Stimulated activated CD4-positive, alpha-beta T cell treated with anti-CD3 and anti-CD28 coated beads, Interleukin-12 subunit alpha, Interleukin-12 subunit beta, amount 100 ng/mL, for 48 hours (primary cell): ENCODE measurements around the gene SPNS2.
"Not testable (repeated sequence)": the region's sequence is repeated elsewhere in the genome, so short reads cannot be mapped to it uniquely, and the experiment has no call there.

Experiments used
- DNase-seq, 3 donors: peaks; one replicate each; pipeline ENCODE4 v3.0.0-alpha.2; 2020; ENCODE audit warnings: low read depth in 2 of 3, low spot score in 1 of 3

The SPNS2 gene

DNA sequence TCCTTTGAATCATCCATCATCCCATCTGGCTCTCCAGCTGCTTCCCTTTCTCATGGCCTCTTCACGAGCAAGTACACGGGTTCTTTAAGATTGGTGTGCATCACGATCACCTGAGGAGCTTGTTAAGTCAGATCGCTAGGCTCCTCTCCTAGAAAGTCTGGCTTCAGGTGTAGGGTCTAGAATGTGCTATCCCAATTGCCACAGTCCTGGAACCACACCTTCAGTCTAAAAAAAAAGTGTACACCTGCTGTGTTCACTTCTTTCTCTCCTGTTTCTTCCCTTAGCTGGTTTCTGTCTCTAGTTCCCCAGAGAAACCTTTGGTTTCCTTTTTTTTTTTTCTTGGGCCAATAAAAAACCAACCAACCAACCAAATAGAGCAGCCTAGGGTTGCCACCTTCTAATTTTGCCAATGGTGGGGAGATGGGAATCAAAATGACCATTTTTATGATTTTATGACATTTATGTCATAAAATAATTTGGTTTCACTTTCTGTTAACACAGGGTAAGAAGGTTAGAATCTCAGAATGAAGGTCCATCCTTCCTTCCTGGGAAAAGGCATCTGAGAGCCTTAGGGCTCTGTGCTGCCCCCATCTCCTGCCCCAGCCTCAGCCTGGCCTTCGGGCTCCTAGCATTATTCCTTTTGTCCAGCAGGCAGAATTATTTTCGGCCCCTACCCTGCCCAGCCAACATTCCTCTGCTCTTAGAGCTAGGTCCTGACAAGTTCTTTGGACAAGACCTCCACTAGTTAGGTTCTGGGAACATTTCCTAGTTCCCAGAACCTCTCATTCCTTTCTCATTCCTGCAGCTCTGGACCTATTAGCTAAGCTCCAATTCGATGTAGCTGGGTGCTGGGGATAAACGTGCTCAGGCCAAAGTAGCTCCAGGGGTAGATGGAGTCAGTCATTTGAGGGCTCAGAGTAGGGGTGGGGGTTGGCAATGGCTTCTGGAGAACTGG, 63.6 kb downstream of the SPNS2 start:
- no peak for DNase-seq

DNA sequence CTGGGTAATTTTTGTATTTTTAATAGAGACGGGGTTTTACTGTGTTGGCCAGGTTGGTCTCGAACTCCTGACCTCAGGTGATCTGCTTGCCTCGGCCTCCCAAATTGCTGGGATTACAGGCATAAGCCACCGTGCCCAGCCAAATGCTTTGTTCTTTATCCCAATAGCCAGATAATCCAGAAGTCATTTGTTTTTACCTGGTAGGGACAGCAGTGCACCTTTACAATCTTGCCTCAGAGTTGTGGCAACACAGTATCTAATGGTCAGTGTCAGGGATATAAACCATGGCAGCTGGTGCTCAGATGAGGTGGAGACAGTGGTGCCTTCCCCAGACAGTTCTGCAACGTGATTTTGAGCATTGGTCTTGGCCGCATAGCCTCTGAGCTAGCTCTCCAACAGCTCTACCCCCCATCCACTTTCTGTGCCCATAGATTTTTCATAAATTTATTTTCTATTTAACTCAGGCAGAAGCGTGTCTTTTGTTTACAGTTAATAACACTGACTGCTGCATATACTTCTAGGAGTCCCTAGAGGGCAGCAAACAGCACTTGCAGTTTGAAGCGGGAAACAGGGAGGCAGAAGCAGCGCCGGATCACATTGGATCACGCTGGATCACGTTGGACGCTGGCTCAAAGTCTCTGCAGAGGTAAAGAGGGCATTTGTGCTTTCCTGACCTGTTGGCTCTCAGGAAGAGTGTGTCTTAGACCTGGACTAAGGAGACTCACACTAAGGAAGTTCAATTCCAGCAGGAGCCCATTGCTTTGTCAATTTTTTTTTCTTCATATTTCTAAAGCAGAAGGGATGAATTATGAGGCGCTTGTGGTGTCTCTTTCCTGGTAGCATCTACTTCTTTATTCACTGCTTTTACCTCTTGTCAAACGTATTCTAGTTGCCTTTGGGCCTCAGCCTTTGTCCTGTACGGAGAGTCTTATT, 66.8 kb downstream of the SPNS2 start:
- peak in 2 of 3 donors; percentile 44 to 53 for DNase-seq

GRCh38 chr17:4566785-4567184, 68.1 kb downstream of the SPNS2 start:
- peak in 2 of 3 donors; percentile 17 to 69 for DNase-seq

DNA sequence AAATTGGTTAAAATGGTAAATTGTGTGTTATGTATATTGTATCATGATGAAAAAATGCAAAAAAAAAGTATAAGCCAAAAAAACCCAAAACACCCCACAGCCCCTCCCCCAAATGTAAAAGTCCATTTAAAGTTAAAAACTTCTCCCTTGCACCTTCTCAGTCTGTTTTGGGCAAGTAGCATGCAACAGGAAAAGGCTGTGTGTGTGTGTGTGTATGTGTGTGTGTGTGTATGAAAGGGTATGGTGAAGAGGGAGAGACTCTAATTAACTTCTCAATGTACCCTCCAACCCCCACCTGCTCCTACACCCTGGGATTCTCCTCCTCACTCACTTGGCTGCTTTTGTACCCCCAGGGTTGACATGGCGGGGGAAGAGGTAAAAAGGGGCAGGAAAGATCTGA, 70.9 kb downstream of the SPNS2 start:
- no peak for DNase-seq

GRCh38 chr17:4572131-4572530, 73.5 kb downstream of the SPNS2 start:
- DNase-seq, result no peak

DNA sequence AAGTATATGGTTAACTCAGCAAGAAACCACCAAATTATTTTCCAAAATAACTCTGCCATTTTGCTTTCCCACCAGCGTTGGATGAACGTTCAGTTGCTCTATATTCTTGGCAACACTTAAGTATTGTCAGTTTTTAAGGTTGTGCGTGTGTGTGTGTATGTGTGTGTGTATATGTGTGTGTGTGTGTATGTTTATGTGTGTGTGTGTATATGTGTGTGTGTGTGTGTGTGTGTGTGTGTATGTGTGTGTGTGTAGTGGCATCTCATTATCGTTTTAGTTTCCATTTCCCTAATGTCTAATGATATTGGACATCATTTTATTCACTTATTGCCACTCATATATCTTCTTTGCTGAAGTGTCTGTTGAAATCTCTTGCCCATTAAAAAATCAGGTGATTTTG, 74.4 kb downstream of the SPNS2 start:
- DNase-seq, result no peak

DNA sequence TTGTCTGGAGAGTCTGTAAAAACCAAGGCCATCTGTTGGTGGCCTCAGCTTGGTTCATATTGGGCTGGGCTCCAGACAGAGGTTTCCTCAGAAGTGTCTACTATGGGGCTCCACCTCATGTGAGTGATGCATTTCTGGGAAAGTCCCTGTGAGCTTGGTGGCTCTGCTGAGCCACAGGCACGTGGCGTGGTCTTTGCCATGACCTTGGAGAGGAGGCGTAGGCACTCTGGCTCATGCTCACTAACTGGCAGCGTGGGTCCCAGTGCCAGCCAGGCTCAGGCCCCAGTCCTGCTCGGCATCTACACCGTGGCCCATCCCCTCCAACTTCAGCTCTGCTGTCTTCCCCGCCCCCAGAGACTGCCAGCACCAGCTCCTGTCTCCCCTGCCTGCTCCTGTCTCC, 75.0 kb downstream of the SPNS2 start:
- DNase-seq, result peak; percentile 49 to 62 (median 53)

DNA sequence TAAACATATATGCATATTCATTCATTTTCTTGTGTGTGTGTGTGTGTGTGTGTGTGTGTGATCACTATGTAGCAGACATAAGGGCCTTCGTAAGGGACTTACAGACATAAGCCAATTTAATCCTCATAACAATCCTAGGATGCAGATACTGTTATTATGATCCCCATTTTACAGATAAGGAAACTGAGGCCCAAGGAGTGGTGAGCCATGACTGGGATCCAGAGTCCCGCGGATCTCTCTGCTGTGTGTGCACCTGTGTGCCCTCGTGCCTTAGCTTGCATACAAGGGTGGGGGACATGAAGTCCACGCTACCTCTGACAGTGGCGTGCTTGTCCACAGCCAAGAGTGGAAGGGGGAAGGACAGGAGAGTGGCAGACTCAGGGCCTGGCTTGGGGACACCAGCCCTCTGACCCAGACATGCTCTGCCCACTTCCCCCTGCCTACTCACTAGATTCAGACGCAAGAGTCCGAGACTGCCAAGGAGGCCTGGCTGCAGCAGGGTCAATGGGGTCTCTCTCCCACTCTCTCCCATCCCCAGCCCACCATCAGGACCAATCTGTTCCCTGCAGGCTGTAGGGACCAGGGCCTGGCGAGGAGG, 75.9 kb downstream of the SPNS2 start:
- no peak for DNase-seq

GRCh38 chr17:4576161-4576558, 77.5 kb downstream of the SPNS2 start:
- DNase-seq, result no peak

DNA sequence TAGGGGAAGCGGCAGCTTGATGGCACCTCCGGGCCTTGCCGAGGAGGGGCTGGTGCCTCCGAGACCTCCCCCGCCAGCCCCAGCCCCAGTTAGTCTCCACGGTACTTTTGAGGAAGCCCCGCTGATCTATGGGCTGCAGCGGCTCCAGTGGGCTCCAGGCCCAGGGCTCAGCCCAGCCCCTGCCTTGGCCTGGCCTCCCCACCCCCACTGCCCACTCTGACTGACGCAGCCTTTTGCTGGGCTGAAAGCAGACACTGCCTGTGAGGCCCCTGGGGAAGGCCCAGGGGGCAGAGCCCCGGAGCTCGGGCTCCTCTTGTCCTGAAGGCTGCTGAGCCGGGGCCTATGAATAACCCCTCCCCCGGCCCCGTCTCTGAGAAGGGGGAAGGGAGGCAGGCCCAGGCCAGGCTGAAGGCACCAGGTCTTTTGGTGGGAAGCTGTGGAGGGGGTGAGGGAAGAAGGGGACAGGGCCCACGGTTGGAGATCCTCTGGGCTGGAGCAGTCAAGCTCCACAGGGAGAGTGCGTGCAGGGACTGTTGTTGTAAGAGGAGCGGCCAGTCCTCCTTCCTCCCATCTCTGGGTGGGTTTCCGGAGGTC, 78.1 kb downstream of the SPNS2 start:
- no peak for DNase-seq

DNA sequence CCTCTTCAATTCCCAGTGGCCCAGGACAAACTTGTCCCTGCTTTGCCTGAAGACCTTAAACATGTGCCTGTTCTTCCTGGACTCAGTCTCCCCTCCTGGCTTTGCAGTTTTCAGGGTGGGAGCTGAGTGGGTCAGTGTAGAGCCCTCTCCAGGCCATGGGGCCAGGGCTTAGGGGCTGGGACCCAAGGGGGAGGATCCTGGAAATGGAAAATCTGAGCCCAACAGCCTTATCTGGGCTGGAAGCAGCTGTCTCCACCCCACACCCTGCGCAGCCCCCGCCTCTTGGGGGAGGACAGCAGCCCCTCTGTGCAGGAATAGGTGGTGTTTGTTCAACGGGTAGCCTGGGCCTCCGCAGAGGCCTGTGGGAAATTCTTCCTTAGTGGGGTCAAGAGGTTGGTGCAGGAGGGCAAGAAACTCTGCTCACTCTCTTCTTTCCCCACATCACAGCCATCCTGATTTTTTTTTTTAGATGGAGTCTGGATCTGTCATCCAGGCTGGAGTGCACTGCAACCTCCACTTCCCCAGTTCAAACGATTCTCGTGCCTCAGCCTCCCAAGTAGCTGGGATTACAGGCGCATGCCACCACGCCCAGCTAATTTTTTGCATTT, 78.8 kb downstream of the SPNS2 start:
- no peak for DNase-seq

DNA sequence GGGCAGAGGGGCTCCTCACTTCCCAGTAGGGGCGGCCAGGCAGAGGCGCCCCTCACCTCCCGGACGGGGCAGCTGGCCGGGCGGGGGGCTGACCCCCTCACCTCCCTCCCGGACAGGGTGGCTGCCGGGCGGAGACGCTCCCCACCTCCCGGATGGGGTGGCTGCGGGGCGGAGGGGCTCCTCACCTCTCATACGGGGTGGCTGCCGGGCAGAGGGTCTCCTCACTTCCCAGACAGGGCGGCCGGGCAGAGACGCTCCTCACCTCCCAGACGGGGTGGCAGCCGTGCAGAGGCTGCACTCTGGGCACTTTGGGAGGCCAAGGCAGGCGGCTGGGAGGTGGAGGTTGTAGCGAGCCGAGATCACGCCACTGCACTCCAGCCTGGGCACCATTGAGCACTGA, 79.7 kb downstream of the SPNS2 start:
- DNase-seq, result not testable (repeated sequence)

GRCh38 chr17:4579678-4580077, 81.0 kb downstream of the SPNS2 start:
- no peak for DNase-seq

DNA sequence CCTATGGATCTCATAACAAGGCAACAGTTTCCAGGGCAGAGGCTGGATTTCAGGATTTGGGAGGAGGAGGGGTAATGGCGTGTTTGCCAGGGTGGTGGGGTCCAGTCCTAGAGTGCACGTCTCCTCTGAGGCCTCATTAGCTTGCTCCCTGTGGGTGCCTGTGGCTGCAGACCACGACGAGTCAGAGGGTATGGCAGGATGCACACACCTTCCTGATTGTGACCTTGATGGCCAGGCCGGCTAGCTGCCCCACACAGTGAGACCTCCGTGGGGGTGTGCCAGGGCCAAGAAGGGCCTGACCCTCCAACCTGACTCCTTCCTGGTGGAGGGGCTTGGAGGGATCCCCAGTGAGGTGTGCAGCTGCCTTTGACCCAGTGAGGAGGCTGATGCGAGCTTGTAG, 81.6 kb downstream of the SPNS2 start:
- DNase-seq, result no peak

- no peak for DNase-seq
Observed at GRCh38 chr17:4582101-4582501, 83.4 kb downstream of the SPNS2 start.

- no peak for DNase-seq
Observed at GRCh38 chr17:4582691-4583090, 84.0 kb downstream of the SPNS2 start.

- DNase-seq, result no peak
Observed at GRCh38 chr17:4583206-4583605, 84.5 kb downstream of the SPNS2 start.

GRCh38 chr17:4583782-4584100, 85.1 kb downstream of the SPNS2 start:
- no peak for DNase-seq

- no peak for DNase-seq
Observed at GRCh38 chr17:4584101-4584916, 85.6 kb downstream of the SPNS2 start, which contains the start of gene SMTNL2. TSS of gene SMTNL2 (plus strand) at chr17:4584529. CDS start at chr17:4584606, 77 bp downstream.
